Stimulated activated naive CD8-positive, alpha-beta T cell treated with anti-CD3 and anti-CD28 coated beads, Interleukin-15, Interleukin-2, amounts not matched to agents 100 ng/mL and 50 ng/mL, for 24 hours (primary cell): ENCODE results near the gene SLC9A1.

Experiments used
- H3K27ac Mint-ChIP-seq: one replicate; pipeline ENCODE4 v1.8.0; 2021; ENCODE audit warnings: mild to moderate bottlenecking, mixed read lengths
- H3K27me3 Mint-ChIP-seq: one replicate; pipeline ENCODE4 v1.8.0; 2021; ENCODE audit warnings: mixed read lengths
- H3K36me3 Mint-ChIP-seq: one replicate; pipeline ENCODE4 v1.8.0; 2021; ENCODE audit warnings: low read depth, mixed read lengths
- H3K4me1 Mint-ChIP-seq: one replicate; pipeline ENCODE4 v1.8.0; 2021; ENCODE audit warnings: low read depth, mixed read lengths
- H3K4me3 Mint-ChIP-seq: one replicate; pipeline ENCODE4 v1.8.0; 2021; ENCODE audit warnings: mild to moderate bottlenecking, mixed read lengths
- H3K9me3 Mint-ChIP-seq: one replicate; pipeline ENCODE4 v1.8.0; 2021; ENCODE audit warnings: mixed read lengths

Gene SLC9A1

GRCh38 chr1:27065999-27066630, 88.8 kb downstream of the SLC9A1 start:
- no peaks in the 10 kb centered on the region for H3K4me1 Mint-ChIP-seq
- H3K9me3 Mint-ChIP-seq = no peaks in the 10 kb centered on the region
- H3K4me3 Mint-ChIP-seq = no peak overlapping the region
- no peak overlapping the region for H3K27ac Mint-ChIP-seq
- no peaks in the 10 kb centered on the region for H3K36me3 Mint-ChIP-seq
- H3K27me3 Mint-ChIP-seq = no peaks in the 10 kb centered on the region

GRCh38 chr1:27060891-27061290, 94.0 kb downstream of the SLC9A1 start:
- Mint-ChIP-seq H3K9me3 (no peaks in the 10 kb centered on the region), H3K36me3 (no peaks in the 10 kb centered on the region), H3K4me1 (no peaks in the 10 kb centered on the region), H3K27ac (no peak overlapping the region), H3K27me3 (no peaks in the 10 kb centered on the region), H3K4me3 (no peak overlapping the region)

GRCh38 chr1:27058966-27059669, 95.8 kb downstream of the SLC9A1 start:
- Mint-ChIP-seq H3K36me3 (no peaks in the 10 kb centered on the region), H3K4me3 (no peak overlapping the region), H3K4me1 (no peaks in the 10 kb centered on the region), H3K27ac (no peak overlapping the region), H3K9me3 (no peaks in the 10 kb centered on the region), H3K27me3 (no peaks in the 10 kb centered on the region)

GRCh38 chr1:27057801-27058625, 96.9 kb downstream of the SLC9A1 start:
- H3K27ac Mint-ChIP-seq = no peak overlapping the region
- H3K9me3 Mint-ChIP-seq = no peaks in the 10 kb centered on the region
- H3K27me3 Mint-ChIP-seq = no peaks in the 10 kb centered on the region
- H3K4me1 Mint-ChIP-seq = no peaks in the 10 kb centered on the region
- H3K4me3 Mint-ChIP-seq = no peak overlapping the region
- no peaks in the 10 kb centered on the region for H3K36me3 Mint-ChIP-seq

GRCh38 chr1:27057389-27057788, 97.5 kb downstream of the SLC9A1 start:
- no peaks in the 10 kb centered on the region for H3K4me1 Mint-ChIP-seq
- no peaks in the 10 kb centered on the region for H3K36me3 Mint-ChIP-seq
- no peaks in the 10 kb centered on the region for H3K9me3 Mint-ChIP-seq
- H3K27ac Mint-ChIP-seq = no peak overlapping the region
- H3K27me3 Mint-ChIP-seq = no peaks in the 10 kb centered on the region
- H3K4me3 Mint-ChIP-seq = no peak overlapping the region

- no peaks in the 10 kb centered on the region for H3K9me3 Mint-ChIP-seq
- H3K27ac Mint-ChIP-seq = no peak overlapping the region
- no peaks in the 10 kb centered on the region for H3K4me1 Mint-ChIP-seq
- H3K27me3 Mint-ChIP-seq = no peaks in the 10 kb centered on the region
- H3K4me3 Mint-ChIP-seq = no peak overlapping the region
- no peaks in the 10 kb centered on the region for H3K36me3 Mint-ChIP-seq
Measured at GRCh38 chr1:27053977-27054753, 100.8 kb downstream of the SLC9A1 start.

GRCh38 chr1:27052527-27052926, 102.4 kb downstream of the SLC9A1 start:
- Mint-ChIP-seq H3K9me3 (no peaks in the 10 kb centered on the region), H3K4me3 (no peak overlapping the region), H3K27ac (no peak overlapping the region), H3K4me1 (no peaks in the 10 kb centered on the region), H3K27me3 (no peaks in the 10 kb centered on the region), H3K36me3 (no peaks in the 10 kb centered on the region)

GRCh38 chr1:27049607-27050006, 105.3 kb downstream of the SLC9A1 start:
- Mint-ChIP-seq H3K4me3 (no peak overlapping the region), H3K27ac (no peak overlapping the region), H3K27me3 (no peaks in the 10 kb centered on the region), H3K36me3 (no peaks in the 10 kb centered on the region), H3K9me3 (no peaks in the 10 kb centered on the region), H3K4me1 (peaks cover 11% of the 10 kb centered on the region)

- H3K4me3 Mint-ChIP-seq = no peak overlapping the region
- no peak overlapping the region for H3K27ac Mint-ChIP-seq
Measured at GRCh38 chr1:27049100-27049499, 105.8 kb downstream of the SLC9A1 start.

More at GRCh38 chr1:27049100-27049499, 105.8 kb downstream of the SLC9A1 start:
- H3K36me3 Mint-ChIP-seq = no peaks in the 10 kb centered on the region
- no peaks in the 10 kb centered on the region for H3K27me3 Mint-ChIP-seq
- peaks cover 11% of the 10 kb centered on the region for H3K4me1 Mint-ChIP-seq
- H3K9me3 Mint-ChIP-seq = no peaks in the 10 kb centered on the region
